ENCODE results near the gene EPHA7. TPM values are rescaled to one million over a fixed set of nuclear protein-coding genes. Genes with fewer than 3 reads are reported as not detected.

Gene EPHA7
- total RNA-seq, 4 donors from 2014 or later = 158 to 262 (median 219) TPM

GRCh38 chr6:93391965-93392364 lies 27.4 kb downstream of the EPHA7 start:
- Histone ChIP-seq H3K4me3 (peak overlapping the region in 2 of 4 donors; percentile 11 to 13), H3K27me3 (no peaks in the 10 kb centered on the region), H3K9me3 (no peaks in the 10 kb centered on the region), H3K4me1 (peaks cover 0 to 69% (median 65%) of the 10 kb centered on the region in 4 donors), H3K27ac (replicated peaks in 1 of 4) (no peak overlapping the region), H3K36me3 (peaks cover 0 to under 1% (median 0%) of the 10 kb centered on the region in 4 donors)
- no peak for TF ChIP-seq EP300 (IDR thresholded peaks at IDR 0.05)
- TF ChIP-seq POLR2A (IDR thresholded peaks at IDR 0.05; ENCODE audit: low read depth) = no peak
- TF ChIP-seq POLR2AphosphoS5 (IDR thresholded peaks at IDR 0.05) = no peak
- no peak for TF ChIP-seq CTCF (IDR thresholded peaks at IDR 0.05)
- WGBS = 73% methylated on average over 5 of the region's 5 CpGs
- no peak for DNase-seq (ENCODE audit: extremely low spot score)
- intact Hi-C loops (cut with DNase I) = no loop called here

DNA sequence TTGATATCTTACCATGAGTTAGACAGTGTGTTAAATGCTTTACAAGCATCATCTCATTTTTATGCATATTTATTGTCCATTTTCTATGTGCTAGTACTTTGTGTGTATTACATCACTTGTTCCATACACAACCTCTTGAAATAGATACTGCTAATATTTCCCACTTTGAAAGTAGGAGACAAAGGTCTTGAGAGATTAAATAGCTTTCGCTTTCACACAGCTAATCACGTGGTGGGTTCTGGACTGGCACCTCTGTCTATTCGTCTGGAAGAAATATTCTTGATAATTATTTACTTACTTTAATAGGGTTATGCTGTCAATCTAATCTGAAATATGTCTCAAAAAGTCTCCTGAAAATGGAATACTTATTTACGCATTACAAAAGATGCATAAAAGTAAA lies 30.2 kb downstream of the EPHA7 start:
- TF ChIP-seq POLR2A (IDR thresholded peaks at IDR 0.05; ENCODE audit: low read depth) (no peak), POLR2AphosphoS5 (IDR thresholded peaks at IDR 0.05) (no peak), CTCF (IDR thresholded peaks at IDR 0.05) (no peak), EP300 (IDR thresholded peaks at IDR 0.05) (no peak)
- no peak for DNase-seq (ENCODE audit: extremely low spot score)
- Histone ChIP-seq H3K36me3 (peaks cover 0 to 14% (median 0%) of the 10 kb centered on the region in 4 donors), H3K27ac (replicated peaks in 1 of 4) (no peak overlapping the region), H3K9me3 (no peaks in the 10 kb centered on the region), H3K4me3 (no peak overlapping the region), H3K27me3 (no peaks in the 10 kb centered on the region), H3K4me1 (peaks cover 0 to 48% (median 42%) of the 10 kb centered on the region in 4 donors)
- intact Hi-C loops (cut with DNase I) = no loop called here
- WGBS = 68% methylated on average over 4 of the region's 4 CpGs

GRCh38 chr6:93388070-93388469 lies 31.3 kb downstream of the EPHA7 start:
- DNase-seq (ENCODE audit: extremely low spot score) = no peak
- intact Hi-C loops (cut with DNase I) = no loop called here
- Histone ChIP-seq H3K36me3 (peaks cover 0 to 14% (median 0%) of the 10 kb centered on the region in 4 donors), H3K27ac (replicated peaks in 1 of 4) (no peak overlapping the region), H3K4me1 (peaks cover 0 to 41% (median 31%) of the 10 kb centered on the region in 4 donors), H3K4me3 (no peak overlapping the region), H3K27me3 (no peaks in the 10 kb centered on the region), H3K9me3 (no peaks in the 10 kb centered on the region)
- 86% methylated on average over 1 of the region's 1 CpG for WGBS
- TF ChIP-seq CTCF (IDR thresholded peaks at IDR 0.05) = no peak
- TF ChIP-seq POLR2A (IDR thresholded peaks at IDR 0.05; ENCODE audit: low read depth) = no peak
- no peak for TF ChIP-seq EP300 (IDR thresholded peaks at IDR 0.05)
- no peak for TF ChIP-seq POLR2AphosphoS5 (IDR thresholded peaks at IDR 0.05)

DNA sequence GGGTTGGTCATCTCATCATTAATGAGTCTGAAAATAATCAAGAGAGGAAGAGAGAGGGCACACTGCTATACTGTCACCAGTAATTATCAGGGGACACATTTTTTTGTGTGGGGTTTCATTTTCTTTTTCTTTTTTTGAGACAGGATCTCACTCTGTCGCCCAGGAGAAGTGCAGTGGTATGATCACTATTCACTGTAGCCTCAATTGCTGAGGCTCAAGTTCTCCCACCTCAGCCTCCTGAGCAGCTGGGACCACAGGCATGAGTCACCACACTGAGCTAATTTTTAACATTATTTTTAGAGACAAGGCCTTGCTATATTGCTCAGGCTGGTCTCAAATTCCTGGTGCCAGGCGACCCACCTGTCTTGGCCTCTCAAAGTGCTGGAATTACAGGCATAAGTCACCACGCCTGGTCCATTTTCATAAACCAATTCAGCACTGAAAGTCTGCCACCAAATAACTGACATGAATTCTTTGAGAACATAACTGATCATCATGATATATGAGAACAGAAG lies 43.3 kb downstream of the EPHA7 start:
- Histone ChIP-seq H3K4me3 (no peak overlapping the region), H3K9me3 (no peaks in the 10 kb centered on the region), H3K36me3 (no peaks in the 10 kb centered on the region), H3K4me1 (peaks cover 0 to 21% (median 7%) of the 10 kb centered on the region in 4 donors), H3K27me3 (no peaks in the 10 kb centered on the region), H3K27ac (replicated peaks in 1 of 4) (no peak overlapping the region)
- intact Hi-C loops (cut with DNase I) = no loop called here
- WGBS = 85% methylated on average over 3 of the region's 3 CpGs
- TF ChIP-seq POLR2A (IDR thresholded peaks at IDR 0.05; ENCODE audit: low read depth) = no peak
- TF ChIP-seq CTCF (IDR thresholded peaks at IDR 0.05) = no peak
- DNase-seq (ENCODE audit: extremely low spot score) = no peak

DNA sequence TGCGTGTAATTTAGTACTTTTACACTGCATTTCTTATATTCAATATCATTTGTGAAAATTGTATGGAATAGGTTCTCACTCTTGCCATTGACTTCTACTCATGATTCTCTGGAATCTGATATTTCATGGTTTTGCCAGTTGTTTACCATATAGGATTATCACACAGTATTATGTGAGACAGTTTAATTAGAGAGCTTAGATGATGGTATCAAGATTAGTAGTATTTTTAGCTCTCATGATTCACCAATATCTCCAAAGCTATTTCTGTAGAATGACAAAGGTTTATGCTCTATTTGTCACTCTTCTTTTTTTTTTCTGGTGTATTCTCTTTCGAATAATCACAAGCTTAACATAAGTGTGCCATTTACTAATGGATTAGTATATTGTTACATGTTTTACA lies 45.9 kb downstream of the EPHA7 start:
- TF ChIP-seq POLR2A (IDR thresholded peaks at IDR 0.05; ENCODE audit: low read depth) (no peak), EP300 (IDR thresholded peaks at IDR 0.05) (no peak)
- WGBS = 87% methylated on average over 2 of the region's 2 CpGs
- DNase-seq (ENCODE audit: extremely low spot score) = no peak
- Histone ChIP-seq H3K4me1 (peaks cover 0 to 19% (median 12%) of the 10 kb centered on the region in 4 donors), H3K27me3 (no peaks in the 10 kb centered on the region), H3K27ac (replicated peaks in 1 of 4) (no peak overlapping the region), H3K4me3 (no peak overlapping the region), H3K36me3 (no peaks in the 10 kb centered on the region), H3K9me3 (no peaks in the 10 kb centered on the region)
- intact Hi-C loops (cut with DNase I) = no loop called here
